Suprapubic skin (tissue), 4 donors: ENCODE data around the gene TNS3.

Source experiments
- EP300 ChIP-seq: sonication (generic); formaldehyde crosslinking; IDR thresholded peaks from one replicate; pipeline ENCODE4 v1.6.1; 2017; ENCODE audit warnings: antibody characterized with exemption
- POLR2AphosphoS5 ChIP-seq, 3 donors: sonication (generic); formaldehyde crosslinking; IDR thresholded peaks; one replicate each; pipeline ENCODE4 v1.6.1; 2017; ENCODE audit warnings: antibody characterized with exemption in 3 of 3
- TF ChIP-seq, protein P1 (sequence below), 2 donors: fragments of 200-600 bp in 1 of 2; fragments of 450-650 bp in 1 of 2; sonication (generic) in 1 of 2; IDR thresholded peaks; one replicate each; pipeline ENCODE4 v1.5.1; 2016 to 2019; ENCODE audit warnings: antibody characterized with exemption in 2 of 2, mild to moderate bottlenecking in 1 of 2, moderate library complexity in 1 of 2

DNA sequence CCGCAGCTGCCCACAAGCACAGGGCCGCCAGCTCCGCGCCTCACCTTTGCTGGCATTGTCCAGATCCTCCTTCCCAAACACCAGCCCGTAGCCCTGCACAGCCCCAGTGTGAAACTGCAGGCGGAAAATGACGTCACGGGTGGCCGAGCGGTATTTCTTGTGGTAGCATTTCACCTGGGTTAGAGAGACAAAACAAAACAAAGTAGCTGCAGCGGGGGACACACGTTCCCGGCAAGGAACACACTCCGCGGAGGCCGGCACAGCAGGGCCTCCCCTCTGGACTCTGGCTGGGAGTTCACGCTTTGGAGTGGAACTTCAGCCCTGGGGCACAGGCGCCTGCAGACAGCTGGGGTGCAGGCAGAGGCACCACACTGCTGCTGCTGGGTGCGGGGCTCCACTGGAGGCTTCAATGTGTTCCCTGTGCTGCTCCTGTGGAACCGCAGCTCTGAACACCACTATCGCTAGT is 181.1 kb downstream of the TNS3 start:
- TF ChIP-seq, protein P1, sequence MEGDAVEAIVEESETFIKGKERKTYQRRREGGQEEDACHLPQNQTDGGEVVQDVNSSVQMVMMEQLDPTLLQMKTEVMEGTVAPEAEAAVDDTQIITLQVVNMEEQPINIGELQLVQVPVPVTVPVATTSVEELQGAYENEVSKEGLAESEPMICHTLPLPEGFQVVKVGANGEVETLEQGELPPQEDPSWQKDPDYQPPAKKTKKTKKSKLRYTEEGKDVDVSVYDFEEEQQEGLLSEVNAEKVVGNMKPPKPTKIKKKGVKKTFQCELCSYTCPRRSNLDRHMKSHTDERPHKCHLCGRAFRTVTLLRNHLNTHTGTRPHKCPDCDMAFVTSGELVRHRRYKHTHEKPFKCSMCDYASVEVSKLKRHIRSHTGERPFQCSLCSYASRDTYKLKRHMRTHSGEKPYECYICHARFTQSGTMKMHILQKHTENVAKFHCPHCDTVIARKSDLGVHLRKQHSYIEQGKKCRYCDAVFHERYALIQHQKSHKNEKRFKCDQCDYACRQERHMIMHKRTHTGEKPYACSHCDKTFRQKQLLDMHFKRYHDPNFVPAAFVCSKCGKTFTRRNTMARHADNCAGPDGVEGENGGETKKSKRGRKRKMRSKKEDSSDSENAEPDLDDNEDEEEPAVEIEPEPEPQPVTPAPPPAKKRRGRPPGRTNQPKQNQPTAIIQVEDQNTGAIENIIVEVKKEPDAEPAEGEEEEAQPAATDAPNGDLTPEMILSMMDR (IDR thresholded peaks at IDR 0.05) = no peak
- no peak for TF ChIP-seq EP300
- no peak for TF ChIP-seq POLR2AphosphoS5 (IDR thresholded peaks at IDR 0.05)
